HG03280 (cell line): ENCODE data around the gene PRDM15.

Experiments
- ATAC-seq: cut with Tn5 transposase; IDR thresholded peaks from one replicate; pipeline ENCODE4 v1.9.1; 2021; ENCODE audit warnings: mild to moderate bottlenecking, moderate library complexity; ENCODE audit not compliant: unreplicated experiment

Gene PRDM15

GRCh38 chr21:41753006-41753898 lies 125.9 kb downstream of the PRDM15 start:
- no peak for ATAC-seq

DNA sequence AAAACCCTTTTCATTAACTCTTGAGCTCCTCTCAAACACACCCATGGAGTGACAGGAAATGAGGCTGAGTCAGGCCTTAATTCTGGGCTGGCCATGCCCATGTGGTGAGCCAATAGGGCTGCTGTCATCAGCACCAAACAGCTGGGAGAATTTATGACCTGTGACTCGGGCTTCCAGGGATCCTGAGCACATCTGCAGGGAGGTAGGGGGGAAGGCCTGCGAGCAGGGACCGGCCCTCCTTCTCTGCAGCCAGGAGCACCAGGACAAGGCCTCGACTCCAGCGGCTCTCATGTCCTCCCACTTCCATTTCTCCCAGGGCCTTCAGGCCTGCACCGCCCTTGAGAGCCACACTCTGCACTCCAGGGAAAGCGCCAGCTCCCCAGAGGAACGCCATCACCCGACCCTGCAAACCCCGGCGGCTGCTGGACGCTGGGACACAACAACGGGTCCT lies 126.9 kb downstream of the PRDM15 start:
- no peak for ATAC-seq

GRCh38 chr21:41751611-41752011 lies 127.5 kb downstream of the PRDM15 start:
- no peak for ATAC-seq

DNA sequence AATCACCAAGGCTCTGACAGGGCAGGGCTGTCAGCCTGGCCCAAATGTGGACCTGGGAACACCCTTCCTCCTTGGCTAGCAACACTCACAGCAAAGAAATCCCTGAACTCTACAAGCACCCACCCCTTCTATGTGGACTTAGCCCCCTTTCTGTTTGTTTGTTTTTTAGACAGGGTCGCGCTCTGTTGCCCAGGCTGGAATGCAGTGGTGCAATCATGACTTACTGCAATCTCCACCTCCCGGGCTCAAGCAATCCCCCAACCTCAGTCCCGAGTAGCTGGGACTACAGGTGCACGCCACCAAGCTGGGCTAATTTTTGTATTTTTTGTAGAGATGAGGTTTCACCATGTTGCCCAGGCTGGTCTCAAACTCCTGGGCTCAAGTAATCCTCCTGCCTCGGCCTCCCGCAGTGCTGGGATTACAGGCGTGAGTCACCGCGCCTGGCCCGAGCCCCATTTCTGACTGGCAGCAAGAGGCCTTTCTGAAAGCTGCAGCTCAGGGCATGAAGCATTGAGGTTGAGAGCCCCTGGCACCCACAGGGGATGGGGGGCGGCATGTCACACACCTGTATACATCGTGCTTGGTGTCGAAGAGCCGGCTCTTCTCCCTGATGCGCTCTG lies 128.5 kb downstream of the PRDM15 start:
- no peak for ATAC-seq

DNA sequence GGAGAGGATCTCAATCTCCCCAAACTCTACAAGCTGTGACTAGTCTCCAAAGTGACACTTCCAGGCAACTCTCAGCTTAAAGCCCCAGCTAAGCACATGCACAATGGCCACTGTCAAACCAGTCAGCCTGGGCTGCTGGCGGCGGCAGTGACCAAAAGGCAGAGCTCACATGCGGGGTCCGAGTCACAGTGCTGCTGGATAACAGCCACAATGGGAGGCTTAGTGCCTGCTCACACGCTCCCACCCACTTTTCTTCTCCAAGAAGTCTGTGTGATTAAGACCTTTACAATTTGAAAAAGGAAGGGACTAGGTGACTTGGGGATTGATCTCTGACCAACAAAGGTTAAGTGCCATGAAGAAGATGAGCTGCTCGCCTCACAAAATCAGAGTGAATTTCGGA lies 129.1 kb downstream of the PRDM15 start:
- ATAC-seq = no peak

DNA sequence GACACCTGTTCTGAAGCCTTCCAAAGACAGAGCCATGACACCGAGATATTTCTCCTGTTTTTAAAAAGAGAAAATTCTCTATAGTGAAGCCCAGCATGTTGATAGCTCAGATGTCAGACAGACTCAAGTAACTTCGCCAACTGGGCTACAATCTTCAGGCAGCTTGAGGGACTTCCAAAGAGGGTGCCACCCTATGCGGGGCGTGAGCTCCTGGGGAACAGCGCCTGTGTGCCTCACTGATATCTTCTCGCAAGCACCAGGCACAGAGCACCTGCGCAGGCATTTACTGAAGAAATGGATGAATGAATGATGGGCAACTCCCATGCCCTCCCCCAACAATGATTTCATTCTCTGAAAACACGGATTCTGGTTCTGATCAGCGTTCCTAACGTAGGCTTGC lies 129.9 kb downstream of the PRDM15 start:
- ATAC-seq = no peak
